Activated T-helper 1 cell treated with anti-CD3 and anti-CD28 coated beads, Interleukin-2, amount 50 U/mL, for 16 hours (primary cell): ENCODE measurements around the gene NKAPL.

Source experiments
- DNase-seq, 2 donors: peaks; one replicate each; pipeline ENCODE4 v3.0.0-alpha.2; 2020; ENCODE audit warnings: low read depth in 1 of 2, low spot score in 1 of 2

Gene NKAPL

DNA sequence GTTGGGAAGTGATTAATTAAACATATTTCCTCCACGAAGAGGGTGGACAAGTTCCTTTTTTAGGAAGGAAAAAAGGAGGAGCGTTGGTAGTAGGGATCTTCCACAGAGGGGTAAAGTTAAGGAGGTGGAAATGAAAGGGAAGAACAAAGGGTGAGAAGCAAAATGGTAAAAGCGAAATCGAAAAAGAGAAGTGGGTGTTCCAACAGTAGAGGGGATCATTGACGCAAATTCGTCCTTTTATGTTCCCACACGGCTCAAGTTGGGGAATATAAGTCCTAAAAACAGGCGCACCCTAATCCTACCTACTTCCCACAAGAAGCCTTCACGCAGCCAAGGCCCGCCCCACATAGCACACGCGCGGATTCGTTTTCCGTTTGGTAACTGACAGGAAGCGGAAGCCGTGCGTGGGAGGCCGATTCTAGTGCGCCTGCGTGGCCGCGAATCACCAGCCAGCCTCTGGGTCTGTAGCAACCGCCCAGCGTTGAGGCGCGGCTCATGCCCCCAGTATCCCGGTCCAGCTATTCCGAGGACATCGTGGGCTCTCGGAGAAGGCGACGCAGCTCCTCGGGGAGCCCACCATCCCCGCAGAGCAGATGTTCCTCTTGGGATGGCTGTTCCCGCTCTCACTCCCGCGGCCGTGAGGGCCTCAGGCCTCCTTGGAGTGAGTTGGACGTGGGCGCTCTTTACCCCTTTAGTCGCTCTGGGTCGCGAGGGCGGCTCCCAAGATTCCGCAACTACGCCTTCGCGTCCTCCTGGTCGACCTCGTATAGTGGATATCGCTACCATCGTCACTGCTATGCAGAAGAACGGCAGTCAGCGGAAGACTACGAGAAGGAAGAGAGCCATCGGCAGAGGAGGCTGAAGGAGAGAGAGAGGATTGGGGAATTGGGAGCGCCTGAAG, at the start of gene NKAPL:
TSS of gene NKAPL (plus strand) at position 421 of the 901 bp plus-strand sequence. CDS start at position 496, 75 bp downstream.
- peak; percentile 10 to 40 for DNase-seq

DNA sequence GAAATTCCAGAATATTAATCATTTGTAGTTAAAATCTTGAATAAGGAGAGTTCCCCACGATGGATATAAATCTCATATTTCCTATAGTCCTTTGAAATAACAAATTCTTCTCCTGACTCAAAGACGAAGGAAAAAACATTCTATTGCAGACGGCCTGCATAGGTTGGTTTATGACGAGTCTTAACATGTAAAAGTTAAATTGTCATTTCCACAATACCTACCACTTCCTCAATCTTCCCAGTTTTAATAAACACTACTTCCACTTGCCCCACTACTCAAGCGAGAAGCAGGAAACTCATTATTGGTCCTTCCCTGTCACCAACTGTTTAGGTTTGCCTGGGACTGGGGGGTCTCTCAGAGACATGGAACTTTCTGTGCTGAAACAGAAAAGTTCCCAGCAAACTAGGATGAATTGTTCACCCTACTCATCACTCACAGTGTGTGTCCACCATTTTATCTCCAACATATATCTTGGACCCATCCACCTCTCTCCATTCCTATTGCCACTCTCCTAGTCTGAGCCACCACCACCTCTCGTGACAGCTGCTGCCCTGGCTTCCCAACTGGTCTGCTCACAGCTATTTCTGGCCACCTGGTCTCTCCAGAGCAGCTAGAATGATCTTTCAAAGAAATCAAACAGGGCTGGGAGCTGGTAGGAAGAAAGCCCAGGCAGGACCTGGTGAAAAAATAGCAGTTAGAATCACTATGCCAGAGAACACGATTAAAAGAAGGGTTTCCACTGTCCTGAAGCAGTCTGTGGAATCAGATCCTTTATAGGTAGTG, 49.2 kb upstream of the NKAPL start:
- no peak for DNase-seq

DNA sequence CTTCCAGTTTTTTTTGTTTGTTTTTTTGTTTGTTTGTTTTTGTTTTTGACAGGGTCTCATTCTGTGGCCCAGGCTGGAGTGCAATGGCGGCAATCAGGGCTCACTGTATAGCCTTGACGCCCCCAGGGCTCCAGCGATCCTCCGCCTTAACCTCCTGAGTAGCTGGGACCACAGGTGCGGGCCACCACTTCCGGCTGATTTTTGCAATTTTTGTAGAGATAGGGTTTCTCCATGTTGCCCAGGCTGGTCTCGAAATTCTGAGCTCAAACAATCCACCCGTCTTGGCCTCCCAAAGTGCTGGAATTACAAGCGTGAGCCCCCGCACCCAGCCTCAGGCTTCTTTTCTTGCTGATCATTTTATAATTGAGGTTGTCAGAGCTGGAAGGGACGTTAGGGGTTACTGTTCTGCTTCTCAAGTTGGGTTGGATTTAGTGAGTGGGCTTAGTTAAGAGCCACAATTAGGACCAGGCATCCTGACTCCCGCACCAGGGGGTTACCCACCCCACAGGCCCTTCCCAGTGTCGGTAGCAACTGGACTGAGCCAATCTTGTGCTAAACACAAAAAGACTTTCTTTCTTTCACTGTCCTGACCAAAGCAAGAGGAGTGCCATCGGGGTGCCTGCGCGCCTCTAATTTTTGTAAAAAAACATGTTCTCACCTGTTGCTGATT, 47.1 kb upstream of the NKAPL start:
- DNase-seq, result no peak

DNA sequence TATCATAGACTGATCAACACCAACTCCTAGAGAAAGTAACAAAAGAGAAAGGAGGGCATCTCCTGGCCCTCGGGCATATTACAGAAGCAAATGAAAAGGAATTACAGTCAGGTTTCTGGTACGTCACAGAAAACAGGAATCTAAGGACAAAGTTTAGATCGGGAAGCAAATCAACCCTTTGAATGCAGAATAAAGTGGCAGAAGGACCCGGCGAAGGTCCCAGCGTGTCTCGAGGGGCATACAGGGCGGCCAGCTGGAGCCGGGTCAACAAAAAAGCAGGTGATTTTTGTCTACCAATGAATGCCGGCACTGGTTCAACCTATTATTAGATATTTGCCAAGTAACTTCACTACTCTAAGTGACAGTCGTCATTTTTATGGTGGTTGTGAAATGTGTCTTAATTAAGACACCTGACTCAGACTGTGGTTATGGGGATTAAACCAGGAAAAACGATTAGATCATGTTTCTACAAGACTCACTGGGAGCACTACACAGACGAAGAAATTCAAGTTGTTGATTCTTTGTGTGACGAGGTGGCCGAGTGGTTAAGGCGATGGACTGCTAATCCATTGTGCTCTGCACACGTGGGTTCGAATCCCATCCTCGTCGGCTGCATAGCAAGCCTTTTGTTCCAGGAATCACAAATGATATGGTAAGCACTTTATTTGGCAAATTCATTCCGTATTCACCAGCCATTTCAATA, 46.4 kb upstream of the NKAPL start:
- no peak for DNase-seq

DNA sequence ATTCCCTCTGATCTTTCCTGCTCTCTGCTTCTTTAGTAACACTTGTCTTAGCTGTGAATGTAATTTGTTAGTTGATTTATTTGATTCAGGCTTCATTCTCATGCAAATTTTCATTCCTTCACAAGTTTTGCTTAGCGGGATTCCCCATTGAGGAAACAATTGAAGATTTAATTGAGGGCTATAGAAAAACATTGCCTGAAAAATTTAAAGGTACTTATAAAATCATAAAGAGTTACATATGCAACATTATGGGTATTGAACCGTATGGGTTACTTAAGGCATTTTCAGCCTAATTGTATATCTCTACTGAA, 45.9 kb upstream of the NKAPL start:
- DNase-seq, result no peak

DNA sequence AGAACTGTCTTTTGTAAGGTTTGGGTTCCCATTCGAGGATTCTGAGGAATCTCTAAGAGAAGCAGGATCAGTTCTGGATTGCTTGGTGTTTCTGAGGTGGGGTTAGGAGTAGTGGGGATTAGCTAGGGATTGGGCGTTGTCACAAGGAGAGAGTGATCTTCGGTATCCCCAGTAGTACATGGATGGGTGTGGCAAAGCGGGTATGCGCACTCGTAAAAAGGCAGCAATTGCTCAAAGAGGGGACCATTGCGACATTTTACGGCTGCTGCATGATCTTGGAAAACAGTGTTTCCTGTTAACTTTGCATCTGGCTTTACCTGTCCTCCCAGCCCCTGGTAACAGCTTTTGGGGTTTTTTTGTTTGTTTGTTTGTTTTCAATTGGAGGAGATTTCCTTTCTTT, 43.7 kb upstream of the NKAPL start:
- no peak for DNase-seq

DNA sequence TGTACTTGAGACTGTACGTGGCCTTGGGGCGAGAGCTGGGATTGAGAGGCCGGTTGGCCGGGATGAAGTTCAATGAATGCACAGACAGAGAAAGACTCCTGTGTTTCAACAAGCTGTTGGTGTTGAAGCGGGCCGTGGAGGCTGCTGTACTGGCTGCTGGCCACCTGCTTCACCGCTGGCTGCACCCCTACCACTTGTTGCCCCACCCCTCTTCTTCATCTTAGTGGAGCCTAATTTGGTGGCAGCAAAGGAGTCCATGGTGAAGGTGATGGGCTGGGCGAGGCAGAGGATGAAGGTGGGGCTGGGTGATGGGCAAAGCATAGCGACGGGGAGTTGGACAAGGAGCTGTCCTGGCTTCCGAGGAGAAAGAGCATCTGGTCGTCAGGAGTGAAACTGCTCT, 41.2 kb upstream of the NKAPL start:
- DNase-seq, result no peak

DNA sequence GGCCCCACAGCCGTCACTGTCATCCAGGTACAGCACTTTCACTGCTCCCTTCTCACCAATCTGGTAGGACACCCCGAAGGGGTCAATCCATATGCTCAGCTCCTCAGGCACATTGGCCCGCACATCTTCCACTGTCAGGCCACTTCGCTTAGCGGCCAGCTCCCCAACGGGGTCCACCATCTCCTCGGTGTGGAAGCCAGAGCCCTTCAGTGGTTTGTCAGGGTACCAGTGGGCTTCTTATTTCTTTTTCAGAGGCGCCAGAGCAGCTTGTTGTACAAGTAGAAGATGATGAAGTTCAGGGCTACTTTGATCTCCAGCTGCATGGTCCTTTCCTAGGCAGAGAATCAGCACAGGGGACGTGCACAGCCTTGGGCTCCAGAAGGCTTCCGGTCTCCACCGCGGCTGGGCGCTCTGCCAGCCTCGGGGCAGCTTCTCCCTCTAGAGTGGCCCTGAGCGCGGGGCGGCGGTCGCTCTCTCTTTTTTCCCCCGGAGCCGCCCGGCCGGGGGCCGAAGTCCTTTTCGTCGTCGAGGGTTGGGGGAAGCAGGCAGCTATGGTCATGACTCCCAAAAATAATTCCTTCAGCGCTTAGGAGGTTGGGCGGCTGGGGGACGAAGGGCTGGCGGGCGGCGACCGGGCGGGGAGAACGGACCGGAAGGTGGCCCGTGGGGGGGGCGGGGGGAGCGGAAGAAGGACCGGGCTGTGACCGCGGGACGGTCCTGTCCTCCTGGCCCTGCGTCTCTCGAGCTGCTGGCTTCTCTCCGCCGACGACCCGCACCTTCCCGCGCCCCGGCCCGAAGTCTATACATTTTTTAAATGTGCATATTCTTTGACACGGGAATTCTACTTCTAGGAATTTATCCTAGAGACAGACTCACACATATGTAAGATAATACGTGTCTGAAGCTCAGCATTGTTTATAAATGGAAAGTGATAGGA, 40.5 kb upstream of the NKAPL start:
- no peak for DNase-seq

DNA sequence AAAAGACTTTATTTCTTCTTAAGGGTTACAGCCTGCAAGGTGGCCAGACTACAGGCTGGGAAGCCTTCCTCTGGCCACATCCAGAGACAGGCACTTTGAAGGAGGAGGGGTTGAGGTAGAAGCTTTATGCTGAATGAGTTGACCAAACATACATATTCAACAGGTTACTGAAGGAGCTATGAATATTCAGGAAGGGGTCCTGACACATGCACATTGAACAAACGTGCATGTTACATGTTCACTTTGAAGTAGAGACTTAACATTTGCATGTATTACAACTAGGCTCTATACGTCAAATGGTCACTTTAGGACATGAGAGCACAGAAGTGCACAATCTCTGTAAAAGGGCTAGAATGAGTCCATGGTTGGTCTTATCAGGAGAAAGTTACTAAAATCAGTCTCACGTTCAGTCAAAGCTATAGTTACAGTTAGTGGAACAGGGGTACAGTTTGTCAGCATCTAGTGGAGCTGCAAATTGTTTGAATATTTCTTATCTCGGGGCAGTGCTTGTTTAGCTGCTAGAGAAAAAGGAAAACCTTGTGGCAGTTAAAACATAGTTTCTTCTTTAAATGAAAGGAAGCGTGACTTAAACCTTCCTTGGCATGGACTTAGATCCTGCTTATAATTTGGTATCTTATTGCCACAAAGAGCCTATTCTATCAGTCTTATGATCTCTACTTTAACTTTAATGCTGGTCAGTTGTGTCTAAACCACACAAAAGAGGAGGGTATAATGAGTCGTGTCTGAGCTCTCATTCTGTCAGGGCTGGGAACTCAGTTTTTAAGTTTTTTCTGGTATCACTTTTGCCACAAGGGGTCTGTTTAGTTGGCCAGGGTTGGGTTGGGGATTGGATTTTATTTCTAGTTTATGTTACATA, 38.6 kb upstream of the NKAPL start:
- no peak for DNase-seq

DNA sequence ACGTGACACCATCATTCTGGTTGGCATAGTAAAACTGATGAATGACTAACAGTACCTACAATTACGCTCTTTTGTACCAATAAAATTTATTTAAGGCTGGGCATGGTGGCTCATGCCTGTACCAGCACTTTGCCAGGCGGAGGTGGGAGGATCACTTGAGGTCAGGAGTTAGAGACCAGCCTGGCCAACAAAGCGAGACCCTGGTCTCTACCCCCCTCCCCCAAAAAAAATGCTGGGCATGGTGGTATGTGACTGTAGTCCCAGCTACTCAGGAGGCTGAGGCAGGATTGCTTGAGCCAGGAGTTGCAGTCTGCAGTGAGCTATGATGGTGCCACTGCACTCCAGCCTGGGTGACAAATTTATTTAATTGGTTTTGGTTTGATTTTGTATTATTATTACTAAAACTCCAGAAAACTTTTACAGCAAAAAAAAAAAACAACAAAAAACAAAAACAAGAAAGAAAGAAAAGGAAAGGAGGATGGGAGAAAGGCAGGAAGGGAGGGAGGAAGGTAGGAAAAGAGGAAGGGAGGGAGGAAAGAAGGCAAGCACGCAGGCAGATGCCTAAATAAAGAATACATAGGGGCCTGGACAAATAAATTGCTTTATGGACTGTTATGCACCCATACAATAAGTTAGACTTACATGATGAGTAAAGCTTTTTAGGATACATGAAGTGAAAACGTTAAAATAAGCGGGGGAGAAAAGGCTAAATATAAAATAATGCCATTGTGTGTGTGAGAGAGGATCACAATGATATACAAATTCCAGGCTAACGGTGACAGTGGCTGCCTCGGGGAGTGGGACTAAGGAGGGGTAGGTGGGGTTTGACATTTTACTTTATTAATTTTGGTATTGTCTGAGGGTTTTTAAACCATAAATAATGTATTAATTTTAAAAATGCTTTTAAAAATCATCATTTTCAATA, 34.7 kb upstream of the NKAPL start:
- DNase-seq, result no peak

DNA sequence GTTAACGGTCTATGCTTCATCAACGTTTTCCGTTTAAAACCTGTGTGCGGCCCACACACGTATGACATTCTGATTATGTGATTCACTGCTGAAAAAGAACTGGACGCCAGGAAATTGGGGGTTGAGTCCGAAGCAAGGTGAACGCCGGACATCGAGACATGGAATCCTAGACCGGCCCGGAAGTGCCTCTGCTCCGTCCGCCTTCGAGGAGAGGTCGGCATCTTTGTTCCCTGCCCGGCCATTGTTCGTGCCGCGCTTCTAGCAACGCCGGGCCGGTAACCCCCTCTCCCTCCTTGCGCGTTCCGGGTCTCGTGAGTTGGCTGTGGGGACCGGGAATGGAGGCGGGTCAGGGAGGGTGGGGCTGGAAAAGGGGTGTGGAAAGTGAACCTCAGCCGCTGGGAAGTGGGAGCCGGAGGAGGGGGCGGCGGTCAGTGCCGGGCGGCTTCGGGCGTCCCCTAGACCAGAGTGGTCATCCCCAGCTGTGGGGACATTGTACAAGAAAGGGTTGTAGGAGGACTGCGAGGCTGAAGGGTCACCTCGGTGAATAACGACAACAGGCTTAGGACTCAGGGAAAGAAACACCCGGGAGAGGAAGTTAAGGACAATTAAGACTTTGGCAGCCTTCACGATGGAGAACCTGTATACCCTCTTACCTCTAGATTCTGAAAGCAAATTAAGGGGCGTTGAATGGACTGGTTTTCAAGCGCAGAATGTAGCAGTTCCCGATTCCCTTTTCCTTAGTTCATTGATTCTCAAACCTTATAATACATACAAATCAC, 33.9 kb upstream of the NKAPL start, which contains the start of gene ZSCAN9:
TSS of gene ZSCAN9 (plus strand) at position 220 of the 779 bp plus-strand sequence. CDS start 1,810 bp downstream, outside the sequence.
- DNase-seq, result no peak

DNA sequence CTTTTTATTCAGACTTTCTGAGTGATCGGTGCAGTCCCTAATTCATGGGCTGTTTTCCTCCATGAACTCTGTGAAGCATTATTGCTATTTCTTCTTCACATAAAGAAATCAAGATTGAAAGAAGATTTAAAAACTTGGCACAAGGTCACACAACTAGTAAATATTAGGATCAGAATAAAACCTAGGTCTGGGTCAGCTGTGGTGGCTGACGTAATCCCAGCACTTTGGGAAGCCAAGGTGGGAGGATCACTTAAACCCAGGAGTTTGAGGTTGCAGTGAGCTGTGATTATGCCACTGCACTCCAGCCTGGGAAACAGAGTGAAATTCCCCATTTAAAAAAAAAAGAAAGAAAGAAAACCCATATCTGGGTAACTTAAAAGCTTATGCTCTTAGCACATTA, 32.6 kb upstream of the NKAPL start:
- no peak for DNase-seq

DNA sequence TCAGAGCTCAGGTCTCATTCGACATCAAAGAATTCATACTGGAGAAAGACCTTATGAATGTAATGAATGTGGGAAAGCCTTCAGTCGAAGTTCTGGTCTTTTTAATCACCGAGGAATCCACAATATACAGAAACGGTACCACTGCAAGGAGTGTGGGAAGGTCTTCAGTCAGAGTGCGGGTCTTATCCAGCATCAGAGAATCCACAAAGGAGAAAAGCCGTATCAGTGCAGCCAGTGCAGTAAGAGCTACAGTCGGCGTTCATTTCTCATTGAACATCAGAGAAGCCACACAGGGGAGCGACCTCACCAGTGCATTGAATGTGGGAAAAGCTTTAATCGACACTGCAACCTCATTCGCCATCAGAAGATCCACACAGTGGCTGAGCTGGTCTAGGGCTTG, 26.3 kb upstream of the NKAPL start:
- no peak for DNase-seq

DNA sequence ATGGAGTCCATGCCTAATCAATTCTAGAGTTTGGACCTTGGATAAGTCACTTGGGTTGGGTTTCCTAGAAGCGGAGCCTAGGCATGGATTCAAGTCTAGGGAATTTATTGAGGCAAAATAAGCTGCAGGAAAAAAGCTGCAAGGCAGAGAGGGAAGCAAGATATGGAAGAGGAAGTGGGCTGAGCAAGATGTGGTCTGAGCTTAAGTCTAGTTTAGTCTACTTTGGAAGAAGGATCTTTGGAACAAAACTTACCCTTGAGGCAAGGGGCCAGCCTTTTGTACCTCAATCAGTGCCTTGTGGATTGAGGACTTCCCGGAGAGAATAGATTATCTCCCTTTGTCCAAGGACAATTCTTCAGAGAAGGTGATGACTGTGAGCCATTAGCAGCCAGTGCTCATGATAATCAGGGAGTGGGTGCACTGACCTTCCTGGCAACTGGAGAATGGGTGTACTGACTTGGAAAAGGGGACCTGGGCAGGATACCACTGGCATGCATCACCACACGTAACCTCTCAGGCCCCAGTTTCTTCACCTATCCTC, 23.1 kb upstream of the NKAPL start:
- DNase-seq, result no peak

DNA sequence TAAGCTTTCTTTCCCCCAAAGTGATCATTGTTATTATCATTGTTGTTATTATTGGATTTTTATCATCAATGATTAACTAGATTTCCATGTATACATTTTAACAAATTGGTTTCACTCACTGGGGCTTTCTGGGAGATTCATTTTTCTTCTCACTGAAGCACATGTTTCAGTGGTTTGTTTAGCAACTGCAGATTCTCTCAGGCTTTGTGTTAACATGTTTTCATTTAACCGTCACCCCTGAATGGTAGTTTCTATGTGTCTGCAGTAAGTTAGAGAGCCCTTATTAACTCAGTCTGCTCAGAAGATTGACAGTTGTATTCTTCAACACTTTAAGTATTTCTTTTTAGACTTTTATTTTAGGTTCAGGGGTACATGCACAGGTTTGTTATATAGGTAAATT, 19.5 kb upstream of the NKAPL start:
- no peak for DNase-seq

DNA sequence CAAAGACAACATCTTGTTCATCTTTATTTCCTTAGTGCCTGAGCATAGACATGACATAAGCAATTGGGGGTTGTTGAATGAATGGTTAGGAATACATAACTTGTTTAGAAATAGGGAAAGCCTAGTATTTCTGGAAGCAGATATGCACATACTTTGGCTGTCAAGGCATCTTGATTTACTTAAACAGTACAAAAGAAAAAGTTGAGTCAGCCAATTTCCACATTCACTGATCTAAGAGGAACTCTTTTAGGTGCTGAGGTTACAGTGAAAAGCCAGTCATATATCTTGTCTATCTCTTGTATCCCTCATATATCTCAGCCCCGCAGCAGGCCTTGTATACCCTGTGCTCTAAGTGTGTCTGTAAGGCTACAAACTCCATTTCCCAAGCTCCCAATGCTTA, 18.6 kb upstream of the NKAPL start:
- no peak for DNase-seq

DNA sequence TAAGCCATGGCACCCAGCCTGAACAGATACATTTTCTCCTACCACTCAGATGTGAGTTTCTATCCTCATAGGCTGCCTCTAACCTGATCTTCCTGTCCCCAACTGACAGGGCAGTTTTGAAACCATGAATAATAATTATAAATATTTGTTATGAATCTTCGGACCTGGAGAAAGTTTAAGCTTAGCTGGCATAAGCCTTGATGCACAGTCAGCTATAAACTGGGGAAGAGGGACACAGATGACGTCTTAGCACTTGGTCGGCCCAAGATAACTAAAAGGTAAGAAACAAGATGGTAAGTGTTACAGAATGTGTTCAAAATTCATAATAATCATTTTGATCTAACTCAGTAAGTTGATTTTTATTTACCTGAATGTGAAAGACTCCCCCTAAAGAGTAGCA, 15.2 kb upstream of the NKAPL start:
- no peak for DNase-seq
